Ovary (tissue), 9 donors: ENCODE results near the gene CNGA3. TPM values are rescaled to one million over a fixed set of nuclear protein-coding genes. Genes with fewer than 3 reads are reported as not detected.

Experiments used
- DNase-seq, 5 donors: peaks; one replicate each; pipeline ENCODE4 v3.0.0-alpha.2; 2019 to 2020
- H3K27ac ChIP-seq, 2 donors: fragments of 200-600 bp; one replicate each; pipeline versions ENCODE4 v1.5.1 to v1.8.0; 2019 to 2022
- H3K27me3 ChIP-seq: fragments of 200-600 bp; one replicate; pipeline ENCODE4 v1.8.0; 2022
- H3K36me3 ChIP-seq: fragments of 200-600 bp; sonication (generic); one replicate; pipeline ENCODE4 v1.5.1; 2019
- H3K4me1 ChIP-seq: one replicate; pipeline ENCODE4 v1.8.1; 2013; ENCODE audit warnings: mild to moderate bottlenecking, moderate library complexity; ENCODE audit not compliant: insufficient read depth
- H3K4me3 ChIP-seq: fragments of 200-600 bp; sonication (generic); one replicate; pipeline ENCODE4 v1.5.1; 2017
- H3K9me3 ChIP-seq, 2 donors: fragments of 200-600 bp in 1 of 2; sonication (generic) in 1 of 2; one replicate each; pipeline versions ENCODE4 v1.5.1 to v1.8.1; 2013 to 2019; ENCODE audit warnings: mild to moderate bottlenecking in 1 of 2, moderate library complexity in 1 of 2
- EP300 ChIP-seq: sonication (generic); formaldehyde crosslinking; IDR thresholded peaks from one replicate; pipeline ENCODE4 v1.6.1; 2017; ENCODE audit warnings: antibody characterized with exemption
- POLR2A ChIP-seq: fragments of 450-650 bp; IDR thresholded peaks from one replicate; pipeline ENCODE4 v1.6.1; 2017; ENCODE audit warnings: antibody characterized with exemption, mild to moderate bottlenecking, moderate library complexity
- WGBS, 3 donors: extraction: QIAGEN DNeasy Blood & Tissue Kit in 1 of 3; methylation state at CpG; one replicate each; pipeline versions ENCODE4 v1.1.5 to v1.1.7; 2013 to 2017; 5-methylcytosine and 5-hydroxymethylcytosine counted together
- intact Hi-C, 4 donors: fragments of 100-400 bp; cut with DNase I; formaldehyde crosslinking; loops; one replicate each; pipeline versions ENCODE4 v1.11.0 to v1.15.1; 2022 to 2023
- polyA plus RNA-seq, 2 donors: library from polyadenylated mRNA; stranded (reverse); fragments of 200-250 nt in 1 of 2; fragments of 350-450 nt in 1 of 2; fragmentation: Illumina TruSeq in 1 of 2; extraction: RNeasy Lipid Tissue Mini Kit (QIAGEN cat#74804) in 1 of 2; gene quantifications; one replicate each; pipeline ENCODE4 v1.2.3, GENCODE V29; 2013 to 2014
- total RNA-seq, 7 donors: library from RNA; depleted of rRNA in 2 of 7; stranded (reverse); fragments of >200 nt in 2 of 7; fragmentation: NEBNext Ultra II Directional in 3 of 7; extraction: Animal tissue kit (Norgen Biotek cat#: 25700) in 3 of 7; gene quantifications; one replicate each; pipeline versions ENCODE4 v1.1.0 to v1.2.4, GENCODE V29; 2016 to 2023
- TF ChIP-seq, protein P1 (sequence below), 3 donors: fragments of 450-650 bp in 2 of 3; fragments of 200-600 bp in 1 of 3; IDR thresholded peaks; one replicate each; pipeline versions ENCODE4 v1.5.1 to v1.8.0; 2016 to 2022; ENCODE audit warnings: antibody characterized with exemption in 3 of 3, mild to moderate bottlenecking in 1 of 3
- donor health status: DM: no; HTN: no; CAD: no; lungs with moderate emphysema.
- donor health status: DM: no; HTN: no; CAD: no.
- donor health status: Bipolar disorder and iron deficiency.
- donor health status: DM: yes; HTN: yes; CAD: no.
- donor health status: DM: no; HTN: no; CAD: no.
- donor health status: DM: yes; HTN: yes; CAD: no.

Gene CNGA3
- total and polyA plus RNA-seq, 9 donors = 0.05 to 0.34 (median 0.10) TPM; not detected in 6

DNA sequence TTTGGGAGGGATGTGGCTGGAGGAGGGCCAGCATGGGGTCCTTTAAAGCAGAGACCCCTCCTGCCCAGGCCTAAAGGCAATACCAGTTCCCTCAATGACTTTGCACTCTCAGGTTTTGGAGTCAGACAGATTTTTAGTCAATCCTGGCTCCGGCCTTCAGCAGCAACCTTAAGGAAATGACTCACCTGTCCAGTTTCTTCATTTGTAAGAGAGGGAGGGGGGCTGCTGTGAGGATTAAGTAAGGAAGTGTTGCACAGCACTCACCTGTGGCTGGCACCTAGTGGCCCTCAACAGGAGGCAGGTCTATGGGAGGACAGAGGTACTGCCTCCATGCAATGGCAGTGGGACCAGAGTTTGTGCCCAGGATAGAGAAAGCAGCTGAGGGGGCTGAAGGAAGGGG, 13.7 kb downstream of the CNGA3 start:
- DNase-seq = no peak
- H3K27ac ChIP-seq = no peak overlapping the region
- H3K9me3 ChIP-seq = no peaks in the 10 kb centered on the region
- H3K27me3 ChIP-seq = no peaks in the 10 kb centered on the region
- no peak overlapping the region for H3K4me3 ChIP-seq
- no peaks in the 10 kb centered on the region for H3K36me3 ChIP-seq
- intact Hi-C loops = no loop called here
- no peaks in the 10 kb centered on the region for H3K4me1 ChIP-seq
- WGBS, 3 donors = 91 to 100% (median 98%) methylated on average over 1 of the region's 1 CpG
- TF ChIP-seq EP300 (no peak), POLR2A (no peak)
- TF ChIP-seq, protein P1, sequence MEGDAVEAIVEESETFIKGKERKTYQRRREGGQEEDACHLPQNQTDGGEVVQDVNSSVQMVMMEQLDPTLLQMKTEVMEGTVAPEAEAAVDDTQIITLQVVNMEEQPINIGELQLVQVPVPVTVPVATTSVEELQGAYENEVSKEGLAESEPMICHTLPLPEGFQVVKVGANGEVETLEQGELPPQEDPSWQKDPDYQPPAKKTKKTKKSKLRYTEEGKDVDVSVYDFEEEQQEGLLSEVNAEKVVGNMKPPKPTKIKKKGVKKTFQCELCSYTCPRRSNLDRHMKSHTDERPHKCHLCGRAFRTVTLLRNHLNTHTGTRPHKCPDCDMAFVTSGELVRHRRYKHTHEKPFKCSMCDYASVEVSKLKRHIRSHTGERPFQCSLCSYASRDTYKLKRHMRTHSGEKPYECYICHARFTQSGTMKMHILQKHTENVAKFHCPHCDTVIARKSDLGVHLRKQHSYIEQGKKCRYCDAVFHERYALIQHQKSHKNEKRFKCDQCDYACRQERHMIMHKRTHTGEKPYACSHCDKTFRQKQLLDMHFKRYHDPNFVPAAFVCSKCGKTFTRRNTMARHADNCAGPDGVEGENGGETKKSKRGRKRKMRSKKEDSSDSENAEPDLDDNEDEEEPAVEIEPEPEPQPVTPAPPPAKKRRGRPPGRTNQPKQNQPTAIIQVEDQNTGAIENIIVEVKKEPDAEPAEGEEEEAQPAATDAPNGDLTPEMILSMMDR (IDR thresholded peaks at IDR 0.05) = no peak

DNA sequence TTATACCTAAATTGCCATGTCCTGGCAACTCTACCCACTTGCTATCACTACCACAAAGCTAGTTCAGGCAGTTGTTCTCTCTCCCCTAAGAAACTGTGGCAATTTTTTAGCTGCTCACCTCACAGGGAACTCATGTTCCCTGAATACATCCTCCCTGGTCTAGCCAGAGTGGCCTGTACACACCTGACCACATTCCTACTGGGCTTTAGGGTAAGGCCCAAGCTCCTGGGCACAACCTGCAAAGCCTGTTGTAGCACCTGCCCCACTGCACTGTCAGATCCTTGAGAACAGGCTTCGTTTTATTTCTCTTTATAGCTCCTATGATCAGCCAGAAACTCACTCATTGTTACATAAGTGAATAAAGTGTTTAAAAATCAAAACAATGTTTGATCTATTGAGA, 21.5 kb downstream of the CNGA3 start:
- WGBS, 3 donors = 62 to 69% (median 64%) methylated on average over 1 of the region's 1 CpG

DNA sequence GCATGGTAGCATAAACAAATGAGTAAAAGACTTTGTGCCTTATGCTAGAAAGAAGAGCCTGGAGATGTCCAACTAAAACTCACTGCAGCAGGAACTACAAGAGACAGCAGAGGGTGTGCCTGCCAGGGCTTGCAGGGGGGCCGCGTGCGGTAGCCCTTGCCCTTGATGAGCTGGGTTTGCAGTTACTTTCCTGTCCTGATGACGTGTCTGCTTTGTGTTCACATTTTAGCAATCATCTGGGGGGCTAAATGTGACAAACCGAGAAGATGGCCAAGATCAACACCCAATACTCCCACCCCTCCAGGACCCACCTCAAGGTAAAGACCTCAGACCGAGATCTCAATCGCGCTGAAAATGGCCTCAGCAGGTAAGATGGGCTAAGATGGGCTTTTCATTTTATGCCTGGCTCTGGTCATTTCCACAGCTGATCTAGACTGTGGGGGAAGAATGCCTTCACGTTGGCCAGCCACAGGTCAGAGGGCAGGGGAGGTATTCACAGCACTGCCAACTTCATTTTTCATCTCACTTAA, 23.5 kb downstream of the CNGA3 start:
- WGBS, 3 donors = 84 to 87% (median 87%) methylated on average over 9 of the region's 9 CpGs
- TF ChIP-seq, protein P1 (IDR thresholded peaks at IDR 0.05) = no peak
- TF ChIP-seq EP300 = no peak
- no peak for TF ChIP-seq POLR2A
- no peak for DNase-seq
- Histone ChIP-seq H3K27me3 (no peaks in the 10 kb centered on the region), H3K9me3 (no peaks in the 10 kb centered on the region), H3K27ac (no peak overlapping the region), H3K4me1 (peaks cover 10% of the 10 kb centered on the region), H3K4me3 (no peak overlapping the region), H3K36me3 (no peaks in the 10 kb centered on the region)
- intact Hi-C loops = no loop called here

More for the DNA sequence above, 21.5 kb downstream of the CNGA3 start:
- no peak for DNase-seq
- Histone ChIP-seq H3K27me3 (no peaks in the 10 kb centered on the region), H3K36me3 (no peaks in the 10 kb centered on the region), H3K4me1 (no peaks in the 10 kb centered on the region), H3K9me3 (no peaks in the 10 kb centered on the region), H3K27ac (no peak overlapping the region), H3K4me3 (no peak overlapping the region)
- intact Hi-C loops = no loop called here
- TF ChIP-seq, protein P1 (IDR thresholded peaks at IDR 0.05) = no peak
- TF ChIP-seq POLR2A (no peak), EP300 (no peak)

DNA sequence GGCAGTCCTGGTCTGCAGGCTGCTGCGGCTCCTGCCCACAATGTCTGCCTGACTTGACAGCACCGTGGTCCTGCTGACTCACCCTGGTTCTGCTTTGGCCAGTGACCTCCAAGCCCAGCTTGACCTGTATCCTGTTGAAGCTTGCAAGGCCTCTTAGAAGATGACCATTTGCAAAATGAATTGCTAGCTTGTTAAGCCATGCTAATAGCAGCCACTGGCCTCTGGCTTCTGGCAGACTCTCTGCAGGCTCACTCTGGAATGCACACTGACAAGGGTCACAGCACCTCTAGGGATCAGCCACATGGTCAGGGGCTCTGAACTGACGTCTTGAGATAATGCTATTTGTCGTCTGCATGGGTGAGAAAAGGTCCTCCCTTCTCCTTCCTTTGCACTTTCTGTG, 25.9 kb downstream of the CNGA3 start:
- Histone ChIP-seq H3K9me3 (no peaks in the 10 kb centered on the region), H3K4me1 (peaks cover 10% of the 10 kb centered on the region), H3K27me3 (no peaks in the 10 kb centered on the region), H3K36me3 (no peaks in the 10 kb centered on the region), H3K4me3 (no peak overlapping the region), H3K27ac (no peak overlapping the region)
- WGBS, 3 donors = 58 to 72% (median 63%) methylated on average over 4 of the region's 4 CpGs
- no peak for DNase-seq
- TF ChIP-seq, protein P1 (IDR thresholded peaks at IDR 0.05) = no peak
- TF ChIP-seq POLR2A (no peak), EP300 (no peak)
- intact Hi-C loops = no loop called here
